ENCODE measurements around the gene CAB39.

The CAB39 gene

DNA sequence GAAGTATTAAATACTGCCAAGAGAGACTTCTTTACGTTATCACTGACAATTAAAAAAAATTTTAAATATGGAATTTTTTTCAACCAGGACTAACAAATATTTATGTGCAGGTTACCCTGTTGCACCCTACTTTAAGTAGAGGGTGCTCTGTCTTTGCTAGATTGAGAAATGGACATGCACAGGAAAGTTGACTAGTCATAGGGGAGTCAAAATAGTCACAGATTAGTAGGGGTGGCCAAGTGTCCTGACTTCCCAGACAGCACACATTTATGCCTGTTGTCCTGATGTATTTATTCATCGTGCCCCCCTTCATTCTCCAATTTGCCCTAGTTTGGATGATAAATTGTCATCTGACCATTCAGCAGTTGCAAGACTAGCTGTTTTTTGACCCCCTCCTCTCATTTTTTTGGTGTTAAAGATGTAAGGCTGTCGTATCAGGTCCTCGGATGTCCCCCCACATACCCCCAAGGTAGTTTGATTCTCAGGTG is 20.3 kb downstream of the CAB39 start:
- H3K27me3 Mint-ChIP-seq, result no peaks in the 10 kb centered on the region
- H3K9me3 Mint-ChIP-seq, result no peaks in the 10 kb centered on the region
- H3K4me1 Mint-ChIP-seq (ENCODE audit: low read depth in 2 of 2), result peaks cover 49 to 59% of the 10 kb centered on the region in 2 donors
- H3K36me3 Mint-ChIP-seq (ENCODE audit: insufficient read depth), result peaks cover 7% of the 10 kb centered on the region
- DNase-seq (no peak), ATAC-seq (replicated peaks) (no peak)
- H3K27ac Mint-ChIP-seq, result peak overlapping the region; percentile 3 to 44
- H3K4me3 Mint-ChIP-seq, result no peak overlapping the region

DNA sequence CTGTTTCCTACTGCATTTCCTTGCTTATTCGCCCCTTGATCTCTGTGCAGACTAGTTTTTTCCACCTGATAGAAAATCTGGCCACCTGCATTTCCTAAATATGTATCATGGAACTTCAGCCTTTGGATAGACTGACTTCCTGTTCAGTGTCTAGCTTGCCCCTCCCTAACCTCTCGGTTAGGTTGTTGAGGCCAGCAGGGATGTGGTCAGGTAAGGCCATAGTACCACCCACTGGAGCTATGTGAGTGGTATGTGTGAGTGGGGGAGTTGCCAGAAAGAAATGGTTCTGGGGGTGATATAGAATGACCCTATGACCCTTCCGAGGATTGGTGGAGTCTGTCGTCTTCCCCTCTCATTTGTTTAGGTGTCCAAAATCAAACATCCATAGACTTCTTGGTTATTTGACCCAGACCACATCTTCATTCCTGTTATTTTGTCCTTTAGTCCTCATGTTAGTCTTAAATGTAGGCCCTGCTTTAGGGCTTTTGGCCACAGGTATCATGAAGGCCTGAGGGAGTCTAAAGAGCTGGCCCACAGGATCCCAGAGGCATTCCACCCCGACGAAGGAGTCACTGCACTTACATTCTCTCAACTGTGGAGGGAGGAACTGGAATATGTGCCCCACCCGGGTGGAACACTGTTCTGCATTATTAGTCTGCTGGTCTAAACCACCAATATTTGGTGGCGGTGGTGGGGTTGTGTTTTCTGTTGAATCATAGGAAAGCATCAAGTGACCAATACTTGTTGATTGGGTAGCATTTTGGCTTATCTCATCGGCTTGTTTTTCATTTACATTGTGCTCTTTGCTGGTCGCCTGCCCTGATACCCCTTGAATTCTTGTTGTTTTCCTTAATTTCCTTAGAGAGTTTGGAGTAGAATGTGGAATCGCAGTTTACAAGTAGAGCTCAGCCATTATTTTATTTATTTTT is 21.9 kb downstream of the CAB39 start:
- H3K27me3 Mint-ChIP-seq, result no peaks in the 10 kb centered on the region
- peaks cover 50 to 68% of the 10 kb centered on the region in 2 donors for H3K4me1 Mint-ChIP-seq (ENCODE audit: low read depth in 2 of 2)
- H3K27ac Mint-ChIP-seq, result peak overlapping the region; percentile 41 to 67
- ATAC-seq (replicated peaks) (no peak), DNase-seq (no peak)
- H3K4me3 Mint-ChIP-seq, result peak overlapping the region; percentile 13 to 21
- H3K36me3 Mint-ChIP-seq (ENCODE audit: insufficient read depth), result peaks cover 3% of the 10 kb centered on the region
- H3K9me3 Mint-ChIP-seq, result no peaks in the 10 kb centered on the region

DNA sequence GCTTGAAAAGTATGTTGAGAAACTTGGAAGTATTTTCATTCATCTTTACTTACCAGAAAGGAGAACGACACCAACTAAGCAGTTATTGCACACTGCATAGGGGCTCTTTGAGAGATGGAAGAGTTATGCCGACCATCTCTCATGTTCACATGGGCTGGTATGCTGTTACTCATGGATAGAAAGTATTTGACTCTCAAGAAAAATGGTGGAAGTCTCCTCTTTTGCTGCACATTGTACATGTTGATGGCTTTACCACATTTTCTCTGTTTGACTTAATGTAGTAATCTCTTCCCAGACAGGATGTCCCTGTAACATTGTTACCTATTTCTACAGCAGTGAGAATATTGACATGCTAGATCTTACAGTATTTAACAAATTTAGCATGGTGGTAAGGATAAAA is 23.2 kb downstream of the CAB39 start:
- DNase-seq (no peak), ATAC-seq (replicated peaks) (no peak)
- Mint-ChIP-seq H3K36me3 (ENCODE audit: insufficient read depth) (no peaks in the 10 kb centered on the region), H3K4me3 (peak overlapping the region in 1 of 2 donors; percentile 8), H3K27ac (no peak overlapping the region), H3K4me1 (ENCODE audit: low read depth in 2 of 2) (peaks cover 54 to 72% of the 10 kb centered on the region in 2 donors), H3K27me3 (no peaks in the 10 kb centered on the region), H3K9me3 (no peaks in the 10 kb centered on the region)

DNA sequence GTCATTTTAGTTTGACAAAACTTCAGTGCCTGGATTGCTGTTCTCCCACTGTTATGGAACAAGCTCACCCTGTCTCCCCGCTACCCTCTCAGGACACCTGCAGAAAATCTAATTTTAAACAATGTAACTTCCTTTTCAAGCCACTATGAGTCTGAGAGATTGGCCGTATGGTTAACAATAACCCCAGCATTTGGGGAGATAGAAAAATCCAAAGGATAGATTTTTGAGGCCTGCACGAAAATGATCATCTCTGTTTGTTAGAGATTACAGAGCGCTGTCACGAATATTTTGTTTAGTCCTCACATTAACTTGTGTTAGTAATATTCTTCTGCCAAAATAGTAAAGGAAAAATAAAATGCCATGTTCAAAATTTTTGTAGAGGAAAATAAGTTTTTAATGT is 24.7 kb downstream of the CAB39 start:
- Mint-ChIP-seq H3K9me3 (no peaks in the 10 kb centered on the region), H3K4me3 (peak overlapping the region in 1 of 2 donors; percentile 42), H3K4me1 (ENCODE audit: low read depth in 2 of 2) (peaks cover 51 to 69% of the 10 kb centered on the region in 2 donors), H3K36me3 (ENCODE audit: insufficient read depth) (no peaks in the 10 kb centered on the region), H3K27me3 (no peaks in the 10 kb centered on the region), H3K27ac (peak overlapping the region in 1 of 2 donors; percentile 18)
- ATAC-seq (replicated peaks) (no peak), DNase-seq (no peak)

DNA sequence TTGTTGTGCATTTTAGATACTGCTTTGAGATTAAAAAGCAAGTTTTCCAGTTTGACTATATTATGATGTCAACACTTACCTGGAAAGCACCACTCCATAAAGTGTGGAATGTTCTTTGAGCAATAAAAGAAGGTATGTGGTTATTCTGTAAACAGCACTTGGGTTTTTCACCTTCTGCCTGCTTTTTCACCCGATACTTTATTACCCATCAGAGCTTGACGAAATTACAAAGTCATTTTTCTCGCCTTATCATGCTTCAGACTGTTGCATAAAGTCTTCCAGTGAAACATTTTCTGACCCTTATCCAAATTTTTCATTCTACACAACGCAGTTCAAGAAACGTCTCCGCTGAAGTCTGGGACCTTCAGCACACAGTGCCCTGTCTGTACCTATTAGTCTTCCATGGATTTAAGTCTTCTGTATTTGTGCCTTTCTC is 25.2 kb downstream of the CAB39 start:
- ATAC-seq (replicated peaks) (no peak), DNase-seq (no peak)
- Mint-ChIP-seq H3K36me3 (ENCODE audit: insufficient read depth) (no peaks in the 10 kb centered on the region), H3K27ac (peak overlapping the region in 1 of 2 donors; percentile 18), H3K4me1 (ENCODE audit: low read depth in 2 of 2) (peaks cover 47 to 69% of the 10 kb centered on the region in 2 donors), H3K27me3 (no peaks in the 10 kb centered on the region), H3K9me3 (no peaks in the 10 kb centered on the region), H3K4me3 (peak overlapping the region in 1 of 2 donors; percentile 42)

DNA sequence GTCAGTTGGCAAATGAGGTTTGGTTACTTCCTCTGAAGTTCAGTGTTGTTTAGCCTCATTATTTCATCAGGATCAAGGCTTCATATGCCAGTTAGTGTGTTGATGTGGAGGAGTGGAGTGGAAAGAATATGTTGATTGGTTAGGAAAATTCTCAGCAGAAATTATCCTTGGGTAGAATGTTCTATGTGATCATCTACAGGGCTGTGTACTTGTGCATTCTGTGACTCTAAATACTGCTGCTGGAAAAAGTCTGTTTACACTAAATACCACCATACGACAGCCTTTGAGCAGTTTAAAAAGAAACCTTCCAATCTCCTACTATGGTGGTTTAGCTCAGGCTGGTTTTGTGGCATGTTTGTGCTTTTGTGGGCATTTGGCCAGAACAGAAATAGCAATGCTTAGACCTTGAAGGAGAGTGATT is 25.8 kb downstream of the CAB39 start:
- H3K4me1 Mint-ChIP-seq (ENCODE audit: low read depth in 2 of 2), result peaks cover 42 to 69% of the 10 kb centered on the region in 2 donors
- H3K27me3 Mint-ChIP-seq, result no peaks in the 10 kb centered on the region
- peak overlapping the region in 1 of 2 donors; percentile 18 for H3K27ac Mint-ChIP-seq
- H3K9me3 Mint-ChIP-seq, result no peaks in the 10 kb centered on the region
- H3K36me3 Mint-ChIP-seq (ENCODE audit: insufficient read depth), result peaks cover 3% of the 10 kb centered on the region
- ATAC-seq (replicated peaks) (peak; percentile 35), DNase-seq (no peak)
- H3K4me3 Mint-ChIP-seq, result peak overlapping the region in 1 of 2 donors; percentile 42

DNA sequence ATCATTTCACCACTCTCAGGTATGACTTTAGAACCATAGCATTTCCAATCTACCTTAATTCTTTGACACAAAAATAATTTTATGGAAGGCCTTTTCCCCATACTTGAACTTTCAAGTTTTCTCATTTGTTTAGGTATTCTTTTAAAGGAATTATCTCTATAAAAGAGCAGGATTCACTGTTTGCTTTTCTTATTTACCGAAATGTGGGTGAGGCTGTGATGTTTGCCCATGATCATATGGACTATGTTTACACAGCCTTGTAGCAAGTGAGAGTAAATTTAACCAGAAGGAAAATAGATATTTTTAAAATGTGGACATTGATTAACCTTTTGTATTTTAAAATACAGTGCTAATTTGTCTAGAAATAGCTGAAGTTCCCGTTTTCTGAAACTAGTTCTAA is 26.3 kb downstream of the CAB39 start:
- H3K36me3 Mint-ChIP-seq (ENCODE audit: insufficient read depth), result peaks cover 9% of the 10 kb centered on the region
- H3K4me1 Mint-ChIP-seq (ENCODE audit: low read depth in 2 of 2), result peaks cover 40 to 64% of the 10 kb centered on the region in 2 donors
- DNase-seq (no peak), ATAC-seq (replicated peaks) (no peak)
- H3K4me3 Mint-ChIP-seq, result peak overlapping the region in 1 of 2 donors; percentile 42
- no peaks in the 10 kb centered on the region for H3K27me3 Mint-ChIP-seq
- peak overlapping the region in 1 of 2 donors; percentile 18 for H3K27ac Mint-ChIP-seq
- H3K9me3 Mint-ChIP-seq, result no peaks in the 10 kb centered on the region

DNA sequence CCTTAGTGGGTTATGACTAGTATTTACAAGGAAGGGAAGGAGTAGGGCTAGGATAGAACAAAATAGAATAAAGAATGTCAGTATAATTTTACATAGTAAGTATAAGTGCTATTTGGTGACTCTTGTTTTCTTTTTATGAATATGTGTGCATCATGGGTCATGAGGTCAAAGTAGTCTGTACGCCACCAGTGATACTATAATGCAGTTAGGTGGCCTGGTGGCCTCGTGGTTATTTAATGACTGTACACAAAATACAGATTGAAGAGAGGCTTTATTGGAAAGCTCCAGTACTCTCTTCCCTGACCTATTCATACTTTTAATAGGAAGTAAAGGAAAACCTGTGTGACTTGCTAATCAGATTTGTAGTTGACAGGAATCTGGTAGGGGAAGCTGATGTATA is 27.3 kb downstream of the CAB39 start:
- Mint-ChIP-seq H3K4me3 (no peak overlapping the region), H3K36me3 (ENCODE audit: insufficient read depth) (peaks cover 17% of the 10 kb centered on the region), H3K9me3 (no peaks in the 10 kb centered on the region), H3K4me1 (ENCODE audit: low read depth in 2 of 2) (peaks cover 31 to 56% of the 10 kb centered on the region in 2 donors), H3K27ac (peak overlapping the region in 1 of 2 donors; percentile 62), H3K27me3 (no peaks in the 10 kb centered on the region)
- no peak for DNase-seq
- no peak for ATAC-seq (replicated peaks)

DNA sequence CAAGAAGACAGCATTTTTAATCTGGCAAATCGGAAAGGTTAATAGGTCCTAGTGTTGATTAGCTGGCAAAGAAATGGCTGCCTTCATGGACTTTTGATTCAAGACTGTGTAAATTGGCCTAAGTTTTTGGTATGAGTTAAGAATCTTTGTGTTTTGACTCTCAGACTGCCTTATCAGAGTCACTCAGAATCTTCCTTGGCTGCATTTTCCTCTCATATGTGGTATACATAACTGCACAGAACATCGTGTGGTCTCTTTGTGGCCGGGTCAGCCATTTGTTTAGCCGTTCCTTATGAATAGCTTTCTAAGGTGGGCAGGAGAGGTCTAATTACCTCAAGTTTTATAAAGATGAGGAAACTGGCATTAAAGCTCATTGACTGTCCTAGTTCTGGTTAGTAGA is 30.1 kb downstream of the CAB39 start:
- Mint-ChIP-seq H3K4me3 (no peak overlapping the region), H3K4me1 (ENCODE audit: low read depth in 2 of 2) (peaks cover 26 to 57% of the 10 kb centered on the region in 2 donors), H3K9me3 (no peaks in the 10 kb centered on the region), H3K36me3 (ENCODE audit: insufficient read depth) (peaks cover 31% of the 10 kb centered on the region), H3K27ac (no peak overlapping the region), H3K27me3 (no peaks in the 10 kb centered on the region)
- ATAC-seq (replicated peaks) (no peak), DNase-seq (no peak)

DNA sequence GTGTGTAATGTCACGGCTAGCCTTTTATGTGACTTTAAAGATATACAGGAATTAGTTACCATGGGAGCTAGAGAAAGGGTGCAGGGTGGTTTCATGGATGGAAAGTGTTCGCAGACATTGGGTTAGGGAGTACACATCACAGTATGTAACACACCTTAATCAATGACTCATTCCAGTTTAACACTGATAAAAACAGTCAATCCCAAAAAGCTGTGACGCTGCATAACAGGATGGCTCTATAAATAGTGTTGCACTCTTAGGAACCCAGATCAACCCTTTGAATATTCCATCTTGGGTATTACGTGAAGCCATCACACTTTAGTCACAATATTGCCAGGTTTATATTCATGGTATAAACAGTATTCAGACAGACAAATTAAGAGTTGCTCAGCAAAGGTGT is 33.6 kb downstream of the CAB39 start:
- H3K9me3 Mint-ChIP-seq, result no peaks in the 10 kb centered on the region
- H3K27ac Mint-ChIP-seq, result no peak overlapping the region
- ATAC-seq (replicated peaks), result no peak
- no peak for DNase-seq
- no peaks in the 10 kb centered on the region for H3K27me3 Mint-ChIP-seq
- H3K4me3 Mint-ChIP-seq, result no peak overlapping the region
- H3K36me3 Mint-ChIP-seq (ENCODE audit: insufficient read depth), result peaks cover 31% of the 10 kb centered on the region
- H3K4me1 Mint-ChIP-seq (ENCODE audit: low read depth in 2 of 2), result peaks cover 29 to 52% of the 10 kb centered on the region in 2 donors

DNA sequence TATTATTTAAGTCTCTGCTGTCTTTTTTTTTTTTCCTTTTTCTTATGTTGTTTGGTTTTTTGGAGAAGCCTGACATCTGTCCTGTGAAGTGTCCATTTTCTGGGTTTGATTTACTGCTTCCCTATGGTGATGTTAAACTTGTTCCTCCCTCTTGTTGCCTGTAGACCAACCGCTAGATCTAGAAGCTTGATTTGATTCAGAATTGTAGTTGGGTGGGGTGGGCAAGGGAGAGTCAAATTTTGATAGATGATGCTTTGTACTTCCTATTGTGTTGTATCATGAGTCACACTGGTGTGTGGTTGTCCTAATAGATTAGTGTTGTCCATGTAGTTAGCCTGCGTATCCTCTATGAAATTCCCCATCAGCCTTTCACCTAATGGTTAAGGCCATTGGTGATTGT is 35.4 kb downstream of the CAB39 start:
- H3K27me3 Mint-ChIP-seq, result no peaks in the 10 kb centered on the region
- peaks cover 41 to 56% of the 10 kb centered on the region in 2 donors for H3K4me1 Mint-ChIP-seq (ENCODE audit: low read depth in 2 of 2)
- H3K4me3 Mint-ChIP-seq, result no peak overlapping the region
- ATAC-seq (replicated peaks), result no peak
- peak overlapping the region in 1 of 2 donors; percentile 83 for H3K27ac Mint-ChIP-seq
- H3K9me3 Mint-ChIP-seq, result no peaks in the 10 kb centered on the region
- peaks cover 30% of the 10 kb centered on the region for H3K36me3 Mint-ChIP-seq (ENCODE audit: insufficient read depth)
- DNase-seq, result no peak

DNA sequence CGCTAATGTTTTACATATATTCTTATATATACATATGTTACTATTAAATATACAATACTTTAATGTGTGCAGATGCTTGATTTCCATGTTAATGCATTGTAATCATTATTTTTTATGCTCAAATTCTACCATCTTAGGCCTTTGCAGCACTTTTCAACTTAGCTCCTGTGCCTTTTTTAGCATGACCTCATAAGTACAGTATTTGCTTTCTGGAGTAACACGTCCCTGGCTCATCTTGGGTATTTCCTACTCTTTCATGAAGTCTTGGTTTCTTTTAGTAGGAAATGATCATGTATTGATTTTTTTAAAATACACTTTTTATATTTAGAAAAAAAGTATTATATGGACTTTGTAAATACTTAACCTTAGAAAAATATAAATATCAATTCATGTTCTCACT is 36.5 kb downstream of the CAB39 start:
- no peak for ATAC-seq (replicated peaks)
- Mint-ChIP-seq H3K36me3 (ENCODE audit: insufficient read depth) (peaks cover 20% of the 10 kb centered on the region), H3K4me1 (ENCODE audit: low read depth in 2 of 2) (peaks cover 41 to 64% of the 10 kb centered on the region in 2 donors), H3K9me3 (no peaks in the 10 kb centered on the region), H3K27ac (peak overlapping the region in 1 of 2 donors; percentile 41), H3K4me3 (no peak overlapping the region), H3K27me3 (no peaks in the 10 kb centered on the region)
- no peak for DNase-seq

DNA sequence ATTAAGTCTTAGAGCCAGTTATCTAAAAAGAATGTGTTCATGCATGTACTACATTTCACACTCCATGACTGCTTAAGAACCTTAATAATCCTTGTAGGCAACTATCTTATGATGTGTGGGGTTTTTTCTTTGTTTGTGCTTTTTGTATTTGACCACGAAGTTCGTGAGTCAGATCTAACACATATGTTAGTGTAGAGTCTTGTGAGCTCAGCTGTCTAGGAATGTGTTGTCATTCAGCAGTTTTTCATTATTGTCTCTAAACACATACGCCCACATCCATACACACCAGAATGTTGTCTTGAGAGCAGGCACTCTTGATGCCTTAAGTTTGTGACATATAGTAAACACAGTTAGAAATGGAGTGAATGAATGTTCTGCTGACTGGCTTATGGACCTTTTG is 38.4 kb downstream of the CAB39 start:
- H3K4me1 Mint-ChIP-seq (ENCODE audit: low read depth in 2 of 2), result peaks cover 59 to 84% of the 10 kb centered on the region in 2 donors
- ATAC-seq (replicated peaks) (peak; percentile 56), DNase-seq (no peak)
- H3K9me3 Mint-ChIP-seq, result no peaks in the 10 kb centered on the region
- H3K4me3 Mint-ChIP-seq, result no peak overlapping the region
- no peaks in the 10 kb centered on the region for H3K27me3 Mint-ChIP-seq
- peaks cover 5% of the 10 kb centered on the region for H3K36me3 Mint-ChIP-seq (ENCODE audit: insufficient read depth)
- peak overlapping the region in 1 of 2 donors; percentile 26 for H3K27ac Mint-ChIP-seq

DNA sequence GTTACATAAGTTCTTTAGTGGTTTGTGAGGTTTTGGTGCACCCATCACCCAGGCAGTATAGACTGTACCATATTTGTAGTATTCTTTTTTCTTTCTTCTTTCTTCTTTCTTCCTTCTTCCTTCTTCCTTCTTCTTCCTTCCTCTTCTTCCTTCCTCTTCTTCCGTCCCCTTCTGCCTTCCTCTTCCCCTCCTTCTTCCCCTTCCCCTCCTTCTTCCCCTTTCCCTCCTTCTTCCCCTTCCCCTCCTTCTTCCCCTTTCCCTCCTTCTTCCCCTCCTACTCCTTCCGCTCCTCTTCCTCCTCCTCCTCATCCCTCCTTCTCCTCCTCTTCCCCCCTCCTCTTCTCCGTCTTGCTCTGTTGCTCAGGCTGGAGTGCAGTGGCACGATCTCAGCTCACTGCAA is 41.6 kb downstream of the CAB39 start:
- H3K27me3 Mint-ChIP-seq, result no peaks in the 10 kb centered on the region
- H3K4me1 Mint-ChIP-seq (ENCODE audit: low read depth in 2 of 2), result peaks cover 64 to 91% of the 10 kb centered on the region in 2 donors
- ATAC-seq (replicated peaks) (no peak), DNase-seq (no peak)
- no peak overlapping the region for H3K4me3 Mint-ChIP-seq
- peaks cover 5% of the 10 kb centered on the region for H3K36me3 Mint-ChIP-seq (ENCODE audit: insufficient read depth)
- H3K27ac Mint-ChIP-seq, result peak overlapping the region in 1 of 2 donors; percentile 60
- H3K9me3 Mint-ChIP-seq, result no peaks in the 10 kb centered on the region

All from effector memory CD8-positive, alpha-beta T cell (primary cell).